ENCODE measurements around the gene INPP5D. TPM values are rescaled to one million over a fixed set of nuclear protein-coding genes. Genes with fewer than 3 reads are reported as not detected.

INPP5D gene
- total RNA-seq, 1 experiment from 2014 or later, result 12.7 TPM

DNA sequence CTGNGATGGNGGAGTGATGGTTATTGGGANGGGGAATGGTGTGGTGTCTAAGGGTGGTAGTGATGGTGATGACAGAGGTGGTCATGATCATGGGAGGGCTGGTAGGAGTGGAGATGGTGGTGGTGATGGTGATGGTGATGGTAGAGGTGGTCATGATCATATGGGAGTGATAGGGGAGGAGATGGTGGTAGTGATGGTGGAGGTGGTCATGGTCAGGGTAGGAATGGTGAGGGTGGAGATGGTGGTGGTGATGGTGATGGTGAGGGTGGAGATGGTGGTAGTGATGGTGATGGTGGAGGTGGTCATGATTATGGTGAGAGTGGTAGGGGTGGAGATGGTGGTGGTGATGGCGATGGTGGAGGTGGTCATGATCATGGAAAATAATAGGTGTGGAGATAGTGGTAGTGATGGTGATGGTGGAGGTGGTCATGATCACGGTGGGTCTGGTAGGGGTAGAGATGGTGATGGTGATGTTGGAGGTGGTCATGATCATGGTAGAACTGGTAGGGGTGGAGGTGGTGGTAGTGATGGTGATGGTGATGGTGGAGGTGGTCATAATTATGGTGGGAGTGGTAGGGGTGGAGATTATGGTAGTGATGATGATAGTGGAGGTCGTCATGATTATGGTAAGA, 83.7 kb downstream of the INPP5D start:
- Histone ChIP-seq H2BK20ac (ENCODE audit: low read depth, low read length, poor library complexity, severe bottlenecking) (no peak overlapping the region), H3K23ac (ENCODE audit: insufficient read length, low read depth, low read length) (no peak overlapping the region), H3T11ph (ENCODE audit: low read length) (no peak overlapping the region), H4K5ac (ENCODE audit: insufficient read length, low read depth, low read length) (no peak overlapping the region), H3K14ac (ENCODE audit: insufficient read depth, low read length) (no peak overlapping the region), H3K18ac (ENCODE audit: insufficient read length, low read depth, low read length) (no peak overlapping the region), H2BK12ac (ENCODE audit: insufficient read length, low read depth, low read length) (no peak overlapping the region), H3K4me1 (ENCODE audit: insufficient read depth, low read length) (peaks cover 5% of the 10 kb centered on the region; the same call in 1 of the 2 replicates), H2AK5ac (ENCODE audit: insufficient read length, low read length) (no peak overlapping the region), H2BK120ac (ENCODE audit: low read depth, low read length, poor library complexity, severe bottlenecking) (no peak overlapping the region), H3K4ac (ENCODE audit: low read depth, low read length) (no peak overlapping the region), H2BK15ac (ENCODE audit: low read depth, low read length) (no peak overlapping the region), H2BK5ac (ENCODE audit: insufficient read length, low read length) (no peak overlapping the region), H2AFZ (ENCODE audit: low read length) (no peak overlapping the region), H3K27me3 (ENCODE audit: insufficient read depth, low read length) (no peaks in the 10 kb centered on the region), H3K27ac (ENCODE audit: insufficient read length, low read depth, low read length) (no peak overlapping the region), H4K8ac (replicated peaks; ENCODE audit: insufficient read length, low read depth, low read length) (peak overlapping the region; percentile 74), H3K56ac (ENCODE audit: insufficient read length, low read depth, low read length) (no peak overlapping the region), H3K23me2 (ENCODE audit: insufficient read length, low read depth, low read length, poor library complexity, severe bottlenecking) (no peaks in the 10 kb centered on the region), H3K9ac (ENCODE audit: extremely low read depth, insufficient read length, low read length) (no peak overlapping the region), H4K91ac (ENCODE audit: insufficient read length, low read depth, low read length) (no peak overlapping the region), H3K79me1 (ENCODE audit: insufficient read depth, low read depth, low read length, poor library complexity, severe bottlenecking) (no peaks in the 10 kb centered on the region), H3K4me2 (ENCODE audit: insufficient read depth, insufficient read length, low read length) (no peak overlapping the region), H4K20me1 (ENCODE audit: control insufficient read depth, insufficient read depth, insufficient read length) (no peaks in the 10 kb centered on the region), H3K9me3 (ENCODE audit: control insufficient read depth, low read depth, low read length) (no peaks in the 10 kb centered on the region), H3K79me2 (ENCODE audit: insufficient read depth, low read length) (no peaks in the 10 kb centered on the region; the same call in 1 of the 2 replicates)
- DNase-seq, result no peak
- no peaks in the 10 kb centered on the region for H3K27me3 Mint-ChIP-seq (ENCODE audit: low read depth)
- WGBS (ENCODE audit: extremely low coverage, insufficient read length, low lambda C conversion rate), result 100% methylated on average over 2 of the region's 3 CpGs
- no peak overlapping the region for H3K4me3 Mint-ChIP-seq
- H3K9me3 Mint-ChIP-seq, result peaks cover 12 to 13% of the 10 kb centered on the region in 2 experiments
- H3K27ac Mint-ChIP-seq, result no peak overlapping the region
- peaks cover 52 to 58% of the 10 kb centered on the region in 2 experiments for H3K4me1 Mint-ChIP-seq
- TF ChIP-seq, protein P1, sequence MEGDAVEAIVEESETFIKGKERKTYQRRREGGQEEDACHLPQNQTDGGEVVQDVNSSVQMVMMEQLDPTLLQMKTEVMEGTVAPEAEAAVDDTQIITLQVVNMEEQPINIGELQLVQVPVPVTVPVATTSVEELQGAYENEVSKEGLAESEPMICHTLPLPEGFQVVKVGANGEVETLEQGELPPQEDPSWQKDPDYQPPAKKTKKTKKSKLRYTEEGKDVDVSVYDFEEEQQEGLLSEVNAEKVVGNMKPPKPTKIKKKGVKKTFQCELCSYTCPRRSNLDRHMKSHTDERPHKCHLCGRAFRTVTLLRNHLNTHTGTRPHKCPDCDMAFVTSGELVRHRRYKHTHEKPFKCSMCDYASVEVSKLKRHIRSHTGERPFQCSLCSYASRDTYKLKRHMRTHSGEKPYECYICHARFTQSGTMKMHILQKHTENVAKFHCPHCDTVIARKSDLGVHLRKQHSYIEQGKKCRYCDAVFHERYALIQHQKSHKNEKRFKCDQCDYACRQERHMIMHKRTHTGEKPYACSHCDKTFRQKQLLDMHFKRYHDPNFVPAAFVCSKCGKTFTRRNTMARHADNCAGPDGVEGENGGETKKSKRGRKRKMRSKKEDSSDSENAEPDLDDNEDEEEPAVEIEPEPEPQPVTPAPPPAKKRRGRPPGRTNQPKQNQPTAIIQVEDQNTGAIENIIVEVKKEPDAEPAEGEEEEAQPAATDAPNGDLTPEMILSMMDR (conservative IDR thresholded peaks at IDR 0.05), result no peak
- peaks cover 10 to 58% (median 24%) of the 10 kb centered on the region in 3 experiments for H3K36me3 Mint-ChIP-seq (ENCODE audit: insufficient read depth in 1 of 3, low read depth in 3 of 3)
